ENCODE results near the gene CELF1.
A peak's percentile ranks its signal among the peaks of the same experiment; 100 is the strongest.
"Not testable (repeated sequence)": the region's sequence is repeated elsewhere in the genome, so short reads cannot be mapped to it uniquely, and the experiment has no call there.

CELF1 gene

GRCh38 chr11:47546274-47546673, 6.7 kb downstream of the CELF1 start:
- H3K4me3 ChIP-seq (ENCODE audit: low read depth in 1 of 5, low read length in 5 of 5); H3K36me3 ChIP-seq (ENCODE audit: control insufficient read depth in 5 of 5, insufficient read depth in 5 of 5, low read length in 5 of 5); H3K9me3 ChIP-seq (ENCODE audit: control insufficient read depth in 5 of 5, low read length in 5 of 5); H3K27ac ChIP-seq (ENCODE audit: low read depth, low read length); H3K9ac ChIP-seq (ENCODE audit: low read length in 5 of 5); H3K27me3 ChIP-seq (ENCODE audit: control insufficient read depth in 5 of 5, insufficient read depth in 4 of 5, low read length in 5 of 5): not testable (repeated sequence)
- peaks cover 0 to 46% (median 40%) of the 10 kb centered on the region in 5 donors for H3K4me1 ChIP-seq (ENCODE audit: control insufficient read depth in 5 of 5, insufficient read depth in 5 of 5, low read length in 5 of 5)

GRCh38 chr11:47545298-47545697, 7.6 kb downstream of the CELF1 start:
- H3K4me1 ChIP-seq (ENCODE audit: control insufficient read depth in 5 of 5, insufficient read depth in 5 of 5, low read length in 5 of 5): peaks cover 5 to 40% (median 34%) of the 10 kb centered on the region in 5 donors
- H3K9me3 ChIP-seq (ENCODE audit: control insufficient read depth in 5 of 5, low read length in 5 of 5): no peaks in the 10 kb centered on the region
- H3K27ac ChIP-seq (ENCODE audit: low read depth, low read length): no peak overlapping the region
- H3K9ac ChIP-seq (ENCODE audit: low read length in 5 of 5): no peak overlapping the region
- H3K4me3 ChIP-seq (ENCODE audit: low read depth in 1 of 5, low read length in 5 of 5): no peak overlapping the region
- no peaks in the 10 kb centered on the region for H3K27me3 ChIP-seq (ENCODE audit: control insufficient read depth in 5 of 5, insufficient read depth in 4 of 5, low read length in 5 of 5)
- no peaks in the 10 kb centered on the region for H3K36me3 ChIP-seq (ENCODE audit: control insufficient read depth in 5 of 5, insufficient read depth in 5 of 5, low read length in 5 of 5)

- H3K27ac ChIP-seq (ENCODE audit: low read depth, low read length): peak overlapping the region; percentile 74
- peaks cover 5 to 41% (median 38%) of the 10 kb centered on the region in 5 donors for H3K4me1 ChIP-seq (ENCODE audit: control insufficient read depth in 5 of 5, insufficient read depth in 5 of 5, low read length in 5 of 5)
- H3K4me3 ChIP-seq (ENCODE audit: low read depth in 1 of 5, low read length in 5 of 5): no peak overlapping the region
These were observed 11.9 kb downstream of the CELF1 start for GRCh38 chr11:47541070-47541469.

GRCh38 chr11:47539681-47540039, 13.3 kb downstream of the CELF1 start:
- peaks cover 5 to 45% (median 42%) of the 10 kb centered on the region in 5 donors for H3K4me1 ChIP-seq (ENCODE audit: control insufficient read depth in 5 of 5, insufficient read depth in 5 of 5, low read length in 5 of 5)
- H3K36me3 ChIP-seq (ENCODE audit: control insufficient read depth in 5 of 5, insufficient read depth in 5 of 5, low read length in 5 of 5): no peaks in the 10 kb centered on the region
- H3K27me3 ChIP-seq (ENCODE audit: control insufficient read depth in 5 of 5, insufficient read depth in 4 of 5, low read length in 5 of 5): no peaks in the 10 kb centered on the region
- H3K27ac ChIP-seq (ENCODE audit: low read depth, low read length): peak overlapping the region; percentile 74
- H3K9ac ChIP-seq (ENCODE audit: low read length in 5 of 5): no peak overlapping the region
- H3K9me3 ChIP-seq (ENCODE audit: control insufficient read depth in 5 of 5, low read length in 5 of 5): no peaks in the 10 kb centered on the region
- no peak overlapping the region for H3K4me3 ChIP-seq (ENCODE audit: low read depth in 1 of 5, low read length in 5 of 5)

More at GRCh38 chr11:47541070-47541469, 11.9 kb downstream of the CELF1 start:
- no peaks in the 10 kb centered on the region for H3K9me3 ChIP-seq (ENCODE audit: control insufficient read depth in 5 of 5, low read length in 5 of 5)
- H3K9ac ChIP-seq (ENCODE audit: low read length in 5 of 5): no peak overlapping the region
- H3K36me3 ChIP-seq (ENCODE audit: control insufficient read depth in 5 of 5, insufficient read depth in 5 of 5, low read length in 5 of 5): no peaks in the 10 kb centered on the region
- H3K27me3 ChIP-seq (ENCODE audit: control insufficient read depth in 5 of 5, insufficient read depth in 4 of 5, low read length in 5 of 5): no peaks in the 10 kb centered on the region

GRCh38 chr11:47538741-47539565, 14.0 kb downstream of the CELF1 start:
- no peak overlapping the region for H3K4me3 ChIP-seq (ENCODE audit: low read depth in 1 of 5, low read length in 5 of 5)
- H3K36me3 ChIP-seq (ENCODE audit: control insufficient read depth in 5 of 5, insufficient read depth in 5 of 5, low read length in 5 of 5): no peaks in the 10 kb centered on the region
- H3K9me3 ChIP-seq (ENCODE audit: control insufficient read depth in 5 of 5, low read length in 5 of 5): no peaks in the 10 kb centered on the region
- peaks cover 5 to 47% (median 40%) of the 10 kb centered on the region in 5 donors for H3K4me1 ChIP-seq (ENCODE audit: control insufficient read depth in 5 of 5, insufficient read depth in 5 of 5, low read length in 5 of 5)
- no peak overlapping the region for H3K9ac ChIP-seq (ENCODE audit: low read length in 5 of 5)
- H3K27ac ChIP-seq (ENCODE audit: low read depth, low read length): peak overlapping the region; percentile 74
- no peaks in the 10 kb centered on the region for H3K27me3 ChIP-seq (ENCODE audit: control insufficient read depth in 5 of 5, insufficient read depth in 4 of 5, low read length in 5 of 5)

GRCh38 chr11:47536915-47537314, 16.0 kb downstream of the CELF1 start:
- H3K27me3 ChIP-seq (ENCODE audit: control insufficient read depth in 5 of 5, insufficient read depth in 4 of 5, low read length in 5 of 5): no peaks in the 10 kb centered on the region
- peak overlapping the region; percentile 37 for H3K27ac ChIP-seq (ENCODE audit: low read depth, low read length)
- no peak overlapping the region for H3K4me3 ChIP-seq (ENCODE audit: low read depth in 1 of 5, low read length in 5 of 5)
- H3K36me3 ChIP-seq (ENCODE audit: control insufficient read depth in 5 of 5, insufficient read depth in 5 of 5, low read length in 5 of 5): no peaks in the 10 kb centered on the region
- H3K4me1 ChIP-seq (ENCODE audit: control insufficient read depth in 5 of 5, insufficient read depth in 5 of 5, low read length in 5 of 5): peaks cover 9 to 65% (median 50%) of the 10 kb centered on the region in 5 donors
- no peaks in the 10 kb centered on the region for H3K9me3 ChIP-seq (ENCODE audit: control insufficient read depth in 5 of 5, low read length in 5 of 5)
- no peak overlapping the region for H3K9ac ChIP-seq (ENCODE audit: low read length in 5 of 5)

GRCh38 chr11:47534704-47535251, 18.2 kb downstream of the CELF1 start:
- Histone ChIP-seq H3K9me3 (ENCODE audit: control insufficient read depth in 5 of 5, low read length in 5 of 5) (no peaks in the 10 kb centered on the region), H3K27ac (ENCODE audit: low read depth, low read length) (peak overlapping the region; percentile 14), H3K27me3 (ENCODE audit: control insufficient read depth in 5 of 5, insufficient read depth in 4 of 5, low read length in 5 of 5) (no peaks in the 10 kb centered on the region), H3K4me1 (ENCODE audit: control insufficient read depth in 5 of 5, insufficient read depth in 5 of 5, low read length in 5 of 5) (peaks cover 4 to 58% (median 44%) of the 10 kb centered on the region in 5 donors), H3K4me3 (ENCODE audit: low read depth in 1 of 5, low read length in 5 of 5) (no peak overlapping the region), H3K9ac (ENCODE audit: low read length in 5 of 5) (no peak overlapping the region), H3K36me3 (ENCODE audit: control insufficient read depth in 5 of 5, insufficient read depth in 5 of 5, low read length in 5 of 5) (peaks cover 0 to 2% (median 0%) of the 10 kb centered on the region in 5 donors)

- H3K9me3 ChIP-seq (ENCODE audit: control insufficient read depth in 5 of 5, low read length in 5 of 5): no peaks in the 10 kb centered on the region
- peaks cover 0 to 2% (median 0%) of the 10 kb centered on the region in 5 donors for H3K36me3 ChIP-seq (ENCODE audit: control insufficient read depth in 5 of 5, insufficient read depth in 5 of 5, low read length in 5 of 5)
- no peaks in the 10 kb centered on the region for H3K27me3 ChIP-seq (ENCODE audit: control insufficient read depth in 5 of 5, insufficient read depth in 4 of 5, low read length in 5 of 5)
- H3K9ac ChIP-seq (ENCODE audit: low read length in 5 of 5): no peak overlapping the region
- peaks cover 4 to 51% (median 38%) of the 10 kb centered on the region in 5 donors for H3K4me1 ChIP-seq (ENCODE audit: control insufficient read depth in 5 of 5, insufficient read depth in 5 of 5, low read length in 5 of 5)
- no peak overlapping the region for H3K4me3 ChIP-seq (ENCODE audit: low read depth in 1 of 5, low read length in 5 of 5)
- H3K27ac ChIP-seq (ENCODE audit: low read depth, low read length): peak overlapping the region; percentile 85
These were observed 19.2 kb downstream of the CELF1 start for GRCh38 chr11:47533690-47534151.

- Histone ChIP-seq H3K4me1 (ENCODE audit: control insufficient read depth in 5 of 5, insufficient read depth in 5 of 5, low read length in 5 of 5) (peaks cover 4 to 51% (median 35%) of the 10 kb centered on the region in 5 donors), H3K27me3 (ENCODE audit: control insufficient read depth in 5 of 5, insufficient read depth in 4 of 5, low read length in 5 of 5) (no peaks in the 10 kb centered on the region), H3K4me3 (ENCODE audit: low read depth in 1 of 5, low read length in 5 of 5) (no peak overlapping the region), H3K9me3 (ENCODE audit: control insufficient read depth in 5 of 5, low read length in 5 of 5) (no peaks in the 10 kb centered on the region), H3K27ac (ENCODE audit: low read depth, low read length) (peak overlapping the region; percentile 85), H3K36me3 (ENCODE audit: control insufficient read depth in 5 of 5, insufficient read depth in 5 of 5, low read length in 5 of 5) (peaks cover 0 to 2% (median 0%) of the 10 kb centered on the region in 5 donors), H3K9ac (ENCODE audit: low read length in 5 of 5) (peak overlapping the region in 2 of 5 donors; percentile 35 to 72)
These were observed 20.2 kb downstream of the CELF1 start for GRCh38 chr11:47532597-47533213.

GRCh38 chr11:47531666-47532065, 21.3 kb downstream of the CELF1 start:
- Histone ChIP-seq H3K4me1 (ENCODE audit: control insufficient read depth in 5 of 5, insufficient read depth in 5 of 5, low read length in 5 of 5) (peaks cover 4 to 44% (median 31%) of the 10 kb centered on the region in 5 donors), H3K9me3 (ENCODE audit: control insufficient read depth in 5 of 5, low read length in 5 of 5) (no peaks in the 10 kb centered on the region), H3K27ac (ENCODE audit: low read depth, low read length) (peak overlapping the region; percentile 85), H3K36me3 (ENCODE audit: control insufficient read depth in 5 of 5, insufficient read depth in 5 of 5, low read length in 5 of 5) (peaks cover 0 to 2% (median 0%) of the 10 kb centered on the region in 5 donors), H3K27me3 (ENCODE audit: control insufficient read depth in 5 of 5, insufficient read depth in 4 of 5, low read length in 5 of 5) (no peaks in the 10 kb centered on the region), H3K9ac (ENCODE audit: low read length in 5 of 5) (no peak overlapping the region), H3K4me3 (ENCODE audit: low read depth in 1 of 5, low read length in 5 of 5) (no peak overlapping the region)
